ENCODE results near the gene AAK1. TPM values are rescaled to one million over a fixed set of nuclear protein-coding genes. Genes with fewer than 3 reads are reported as not detected.

AAK1 gene
- total and polyA plus RNA-seq, 10 of the 15 experiments (the other 5 are each of a cell fraction or from before 2014, with no cell fraction given): 2.9 to 41.4 (median 17.5) TPM

DNA sequence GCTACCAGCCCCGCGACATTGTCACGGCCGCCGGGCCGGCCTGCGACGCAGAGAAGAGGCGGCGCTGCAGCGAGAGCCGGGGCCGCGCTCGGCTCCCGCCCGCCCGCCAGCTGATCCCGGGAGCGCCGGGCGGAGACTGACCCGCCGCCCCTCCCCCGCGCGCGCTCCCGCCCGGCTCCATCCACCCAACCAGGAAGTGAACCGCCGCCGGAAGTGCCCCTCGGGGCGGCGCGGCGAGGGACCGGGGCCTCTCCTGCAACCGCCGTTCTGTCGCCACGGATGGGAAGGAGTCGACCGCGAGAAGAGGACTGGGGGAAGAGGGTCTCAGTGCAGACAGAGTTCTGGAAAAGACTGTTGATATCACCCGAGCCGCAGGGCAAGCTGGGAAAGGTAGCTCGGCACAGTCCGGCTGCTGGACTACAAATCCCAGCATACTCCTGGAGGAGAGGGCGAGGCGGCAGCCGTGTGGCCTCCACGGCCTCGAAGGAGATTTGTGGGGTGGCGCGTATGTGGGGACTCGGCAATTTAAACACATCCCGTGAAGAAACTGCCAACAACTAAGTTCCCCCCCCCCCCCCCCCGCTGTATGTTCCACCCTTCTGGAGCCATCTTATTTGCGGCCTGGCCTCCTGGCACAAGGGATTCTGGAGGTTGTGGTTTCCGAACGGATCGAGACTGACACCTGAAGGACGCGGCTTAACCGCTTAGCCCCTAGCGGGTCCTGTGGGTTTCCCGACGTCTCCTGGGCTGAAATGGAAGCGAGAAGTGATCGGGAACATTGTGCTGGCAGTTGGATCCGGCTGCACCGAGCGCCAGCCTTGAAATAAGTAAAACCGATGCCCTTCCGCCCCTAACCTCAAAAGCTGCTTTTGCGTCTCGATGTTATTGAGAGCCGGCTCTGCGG, at the start of gene AAK1 (continued):
- TF ChIP-seq SUZ12 (IDR thresholded peaks at IDR 0.05; ENCODE audit: unreplicated experiment) (no peak), TCF7 (IDR thresholded peaks at IDR 0.05; ENCODE audit: borderline replicate concordance) (no peak), TARDBP (IDR thresholded peaks at IDR 0.05; ENCODE audit: borderline replicate concordance) (no peak), YY1 (IDR thresholded peaks at IDR 0.05; ENCODE audit: low read depth, low read length) (peak; percentile 75; the same call in 1 of the 2 replicates), SIN3A (IDR thresholded peaks at IDR 0.05; ENCODE audit: low read depth, low read length) (peak; percentile 64; the same call in 1 of the 2 replicates), KAT2A (conservative IDR thresholded peaks at IDR 0.05; ENCODE audit: control insufficient read depth, low read depth, low read length) (no peak), ZNF274 (IDR thresholded peaks at IDR 0.05; ENCODE audit: insufficient read depth, insufficient read length) (no peak), KLF5 (IDR thresholded peaks at IDR 0.05; ENCODE audit: partially characterized antibody) (peak; percentile 8), BACH1 (IDR thresholded peaks at IDR 0.05; ENCODE audit: borderline replicate concordance) (peak; percentile 89; the same call in 1 of the 2 replicates), MEF2A (IDR thresholded peaks at IDR 0.05; ENCODE audit: insufficient read depth, low read depth, low read length) (peak; percentile 62; the same call in 1 of the 2 replicates), RBBP5 (conservative IDR thresholded peaks at IDR 0.05) (0 out of 2 replicates have a peak, but pooled peaks have one; percentile 79), MEF2B (IDR thresholded peaks at IDR 0.05; ENCODE audit: partially characterized antibody, poor library complexity, severe bottlenecking) (no peak)
- TF ChIP-seq, protein P1, sequence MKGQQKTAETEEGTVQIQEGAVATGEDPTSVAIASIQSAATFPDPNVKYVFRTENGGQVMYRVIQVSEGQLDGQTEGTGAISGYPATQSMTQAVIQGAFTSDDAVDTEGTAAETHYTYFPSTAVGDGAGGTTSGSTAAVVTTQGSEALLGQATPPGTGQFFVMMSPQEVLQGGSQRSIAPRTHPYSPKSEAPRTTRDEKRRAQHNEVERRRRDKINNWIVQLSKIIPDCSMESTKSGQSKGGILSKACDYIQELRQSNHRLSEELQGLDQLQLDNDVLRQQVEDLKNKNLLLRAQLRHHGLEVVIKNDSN (IDR thresholded peaks at IDR 0.05; ENCODE audit: borderline replicate concordance, extremely low read length, insufficient read depth, low read depth, low read length): no peak
- TF ChIP-seq, protein P2, sequence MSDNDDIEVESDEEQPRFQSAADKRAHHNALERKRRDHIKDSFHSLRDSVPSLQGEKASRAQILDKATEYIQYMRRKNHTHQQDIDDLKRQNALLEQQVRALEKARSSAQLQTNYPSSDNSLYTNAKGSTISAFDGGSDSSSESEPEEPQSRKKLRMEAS (IDR thresholded peaks at IDR 0.05; ENCODE audit: low read depth, low read length): no peak
- TF ChIP-seq, protein P3, sequence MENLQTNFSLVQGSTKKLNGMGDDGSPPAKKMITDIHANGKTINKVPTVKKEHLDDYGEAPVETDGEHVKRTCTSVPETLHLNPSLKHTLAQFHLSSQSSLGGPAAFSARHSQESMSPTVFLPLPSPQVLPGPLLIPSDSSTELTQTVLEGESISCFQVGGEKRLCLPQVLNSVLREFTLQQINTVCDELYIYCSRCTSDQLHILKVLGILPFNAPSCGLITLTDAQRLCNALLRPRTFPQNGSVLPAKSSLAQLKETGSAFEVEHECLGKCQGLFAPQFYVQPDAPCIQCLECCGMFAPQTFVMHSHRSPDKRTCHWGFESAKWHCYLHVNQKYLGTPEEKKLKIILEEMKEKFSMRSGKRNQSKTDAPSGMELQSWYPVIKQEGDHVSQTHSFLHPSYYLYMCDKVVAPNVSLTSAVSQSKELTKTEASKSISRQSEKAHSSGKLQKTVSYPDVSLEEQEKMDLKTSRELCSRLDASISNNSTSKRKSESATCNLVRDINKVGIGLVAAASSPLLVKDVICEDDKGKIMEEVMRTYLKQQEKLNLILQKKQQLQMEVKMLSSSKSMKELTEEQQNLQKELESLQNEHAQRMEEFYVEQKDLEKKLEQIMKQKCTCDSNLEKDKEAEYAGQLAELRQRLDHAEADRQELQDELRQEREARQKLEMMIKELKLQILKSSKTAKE (IDR thresholded peaks at IDR 0.05; ENCODE audit: low read depth, poor library complexity, severe bottlenecking): peak; percentile 76

Data from GM12878 (cell line).